CD1c-positive myeloid dendritic cell (primary cell): Measurements from ENCODE around the gene ATP6V1G1.
A peak's percentile ranks its signal among the peaks of the same experiment; 100 is the strongest.
"Not testable (repeated sequence)": the region's sequence is repeated elsewhere in the genome, so short reads cannot be mapped to it uniquely, and the experiment has no call there.

Source experiments
- DNase-seq: peaks from one replicate; pipeline ENCODE4 v3.0.0-alpha.2; 2016; ENCODE audit errors: extremely low spot score

ATP6V1G1 gene

GRCh38 chr9:114578134-114578533 is 9.4 kb upstream of the ATP6V1G1 start:
- DNase-seq: not testable (repeated sequence)

DNA sequence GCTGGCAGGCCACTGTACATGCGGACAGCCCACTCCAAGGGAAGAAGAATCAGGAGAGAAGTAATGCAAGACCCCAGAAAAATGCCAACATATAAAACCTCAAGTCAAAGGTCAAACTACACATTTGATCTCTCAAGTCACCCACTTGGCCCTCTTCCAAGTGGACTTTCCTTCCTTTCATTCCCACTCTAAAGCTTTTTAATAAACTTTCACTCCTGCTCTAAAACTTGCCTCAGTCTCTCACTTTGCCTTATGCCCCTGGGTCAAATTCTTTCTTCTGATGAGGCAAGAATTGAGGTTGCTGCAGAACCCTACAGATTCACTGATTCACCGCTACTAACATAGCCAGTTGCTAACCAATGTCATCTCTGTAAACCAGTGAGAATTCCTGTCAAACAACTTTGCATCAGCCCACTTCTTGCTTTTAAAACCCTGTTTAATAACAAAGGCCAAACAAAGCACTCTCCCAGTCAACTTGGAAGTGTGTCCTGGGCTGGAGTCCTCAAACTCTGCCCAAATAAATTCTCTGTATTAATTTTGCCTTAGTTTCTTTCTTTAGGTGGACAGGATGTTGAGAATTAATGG is 6.9 kb upstream of the ATP6V1G1 start:
- DNase-seq: no peak

- DNase-seq: no peak
Measured at GRCh38 chr9:114583371-114584155, 4.0 kb upstream of the ATP6V1G1 start.

GRCh38 chr9:114588210-114588609 is 641 bp downstream of the ATP6V1G1 start:
- DNase-seq: peak; percentile 47

GRCh38 chr9:114588651-114589526 is 1.3 kb downstream of the ATP6V1G1 start:
- DNase-seq: peak; percentile 56

- DNase-seq: no peak
Measured at GRCh38 chr9:114590328-114590727, 2.8 kb downstream of the ATP6V1G1 start.

DNA sequence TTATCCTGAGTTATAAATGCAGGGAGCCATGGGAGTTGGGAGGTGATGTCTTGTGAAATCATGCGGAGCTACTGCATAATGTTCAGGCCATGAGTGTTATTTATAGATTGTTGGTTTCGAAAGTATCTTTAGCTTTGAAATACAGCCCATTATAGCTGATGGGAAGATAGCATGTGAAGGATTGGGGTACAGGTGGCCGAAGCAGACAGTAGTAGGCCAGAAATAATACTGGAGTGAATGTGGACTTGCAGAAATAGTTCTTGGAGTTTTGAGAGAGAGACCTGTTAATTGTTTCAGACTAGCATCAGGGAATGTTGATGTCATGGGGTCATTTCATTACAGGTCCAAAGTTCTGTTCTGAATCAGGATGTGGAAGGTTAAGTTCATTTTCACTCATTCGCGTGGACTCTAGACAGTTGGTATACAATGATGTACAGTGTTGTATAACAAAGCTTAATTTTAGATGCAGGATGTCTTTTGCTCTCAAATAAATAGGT is 3.8 kb downstream of the ATP6V1G1 start:
- peak; percentile 19 for DNase-seq

GRCh38 chr9:114591849-114592248 is 4.3 kb downstream of the ATP6V1G1 start:
- no peak for DNase-seq

- DNase-seq: peak; percentile 74
Measured at GRCh38 chr9:114592356-114592755, 4.8 kb downstream of the ATP6V1G1 start.

DNA sequence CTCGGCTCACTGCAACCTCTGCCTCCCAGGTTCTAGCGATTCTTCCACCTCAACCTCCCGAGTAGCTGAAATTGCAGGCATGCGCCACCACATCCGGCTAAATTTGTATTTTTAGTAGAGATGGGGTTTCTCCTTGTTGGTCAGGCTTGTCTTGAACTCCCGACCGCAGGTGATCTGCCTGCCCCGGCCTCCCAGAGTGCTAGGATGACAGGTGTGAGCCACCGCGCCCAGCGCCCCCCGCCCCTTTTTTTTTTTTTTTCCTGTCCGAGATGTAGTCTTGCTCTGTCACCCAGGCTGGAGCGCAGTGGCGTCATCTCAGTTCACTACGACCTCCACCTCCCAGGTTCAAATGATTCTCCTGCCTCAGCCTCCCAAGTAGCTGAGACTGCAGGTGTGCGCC is 6.6 kb downstream of the ATP6V1G1 start:
- no peak for DNase-seq

DNA sequence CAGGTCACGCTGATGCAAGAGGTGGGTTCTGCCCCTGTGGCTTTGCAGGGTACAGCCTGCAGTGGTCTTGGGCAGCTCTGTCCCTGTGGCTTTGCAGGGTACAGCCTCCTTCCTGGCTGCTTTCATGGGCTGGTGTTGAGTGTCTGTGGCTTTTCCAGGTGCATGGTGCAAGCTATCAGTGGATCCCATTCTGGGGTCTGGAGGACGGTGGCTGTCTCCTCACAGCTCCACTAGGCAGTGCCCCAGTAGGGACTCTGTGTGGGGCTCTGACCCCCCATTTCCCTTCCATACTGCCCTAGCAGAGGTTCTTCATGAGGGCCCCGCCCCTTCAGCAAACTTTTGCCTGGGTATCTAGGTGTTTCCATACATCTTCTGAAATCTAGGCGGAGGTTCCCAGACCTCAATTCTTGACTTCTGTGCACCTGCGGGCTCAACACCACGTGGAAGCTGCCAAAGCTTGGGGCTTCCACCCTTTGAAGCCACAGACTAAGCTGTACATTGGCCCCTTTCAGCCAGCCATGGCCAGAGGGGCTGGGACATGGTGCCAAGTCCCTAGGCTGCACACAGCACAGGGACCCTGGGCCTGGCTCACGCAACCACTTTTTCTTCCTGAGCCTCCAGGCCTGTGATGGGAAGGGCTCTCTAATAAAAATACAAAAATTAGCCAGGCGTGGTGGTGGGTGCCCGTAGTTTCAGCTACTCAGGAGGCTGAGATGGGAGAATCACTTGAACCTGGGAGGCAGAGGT is 13.1 kb downstream of the ATP6V1G1 start:
- DNase-seq: not testable (repeated sequence)

DNA sequence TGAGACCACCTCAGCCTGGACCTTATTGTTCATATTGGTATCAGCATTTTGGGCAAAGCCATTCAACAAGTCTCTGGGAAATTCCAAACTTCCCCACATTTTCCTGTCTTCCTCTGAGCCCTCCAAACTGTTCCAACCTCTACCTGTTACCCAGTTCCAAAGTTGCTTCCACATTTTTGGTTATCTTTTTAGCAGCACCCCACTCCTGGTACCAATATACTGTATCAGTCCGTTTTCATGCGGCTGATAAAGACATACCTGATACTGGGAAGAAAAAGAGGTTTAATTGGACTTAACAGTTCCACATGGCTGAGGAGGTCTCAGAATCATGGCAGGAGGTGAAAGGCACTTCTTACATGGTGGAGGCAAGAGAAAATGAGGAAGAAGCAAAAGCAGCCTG is 14.2 kb downstream of the ATP6V1G1 start:
- not testable (repeated sequence) for DNase-seq

DNA sequence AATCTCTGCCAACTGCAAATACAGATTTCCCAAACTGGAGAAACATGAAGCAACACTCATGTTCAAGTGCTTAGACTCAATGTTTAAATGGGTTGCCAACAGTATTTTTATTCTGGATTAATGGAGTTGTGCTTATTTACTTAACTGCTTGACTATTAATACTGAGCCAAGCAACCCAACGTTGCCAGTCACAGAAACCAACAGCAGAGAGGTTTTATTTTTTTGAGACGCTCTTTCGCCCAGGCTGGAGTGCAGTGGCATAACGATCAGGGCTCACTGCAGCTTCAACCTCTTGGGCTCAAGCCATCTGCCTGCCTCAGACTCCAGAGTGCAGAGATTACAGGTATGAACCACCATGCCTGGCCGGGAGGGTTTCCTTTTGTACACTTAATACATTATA is 15.1 kb downstream of the ATP6V1G1 start:
- no peak for DNase-seq

DNA sequence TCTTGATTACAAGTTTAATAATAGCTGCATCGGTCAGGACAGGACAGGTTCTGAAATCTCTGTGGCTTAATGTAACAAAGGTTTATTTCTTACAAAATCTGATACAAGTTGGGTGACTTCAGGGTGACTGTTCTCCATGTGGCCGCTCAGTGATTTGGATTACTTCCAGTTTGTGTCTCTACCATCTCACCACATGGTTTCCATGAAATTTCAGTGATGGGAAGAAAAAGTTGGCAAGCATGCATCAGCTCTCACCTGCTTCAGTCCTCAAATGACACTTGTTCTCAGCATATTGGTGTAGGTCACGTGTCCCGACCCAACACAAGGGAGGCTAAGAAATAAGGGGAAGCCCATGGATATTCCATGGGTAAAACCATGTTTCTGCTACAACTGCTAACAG is 15.7 kb downstream of the ATP6V1G1 start:
- no peak for DNase-seq

- DNase-seq: no peak
Measured at GRCh38 chr9:114604989-114605388, 17.4 kb downstream of the ATP6V1G1 start.

DNA sequence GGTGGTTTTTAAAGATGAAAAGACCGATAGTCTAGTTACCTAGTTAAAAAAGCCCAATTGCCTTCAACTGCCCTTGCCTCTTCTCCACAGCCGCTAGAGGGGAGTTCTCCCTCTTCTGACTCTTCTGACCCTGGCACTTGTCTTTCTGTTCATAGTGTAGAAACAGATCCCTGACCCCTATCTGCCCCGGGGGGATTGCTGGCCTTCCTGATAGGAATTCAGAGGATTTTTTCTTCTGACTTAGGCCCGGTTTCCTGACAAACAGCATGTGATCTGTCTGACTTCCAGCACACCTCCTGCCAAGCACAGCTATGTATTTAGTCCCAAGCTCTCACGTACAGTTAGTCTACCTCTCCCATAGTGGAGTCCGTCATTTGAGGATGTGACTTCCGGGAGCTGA is 18.5 kb downstream of the ATP6V1G1 start:
- no peak for DNase-seq

- DNase-seq: no peak
Measured at GRCh38 chr9:114606597-114607207, 19.1 kb downstream of the ATP6V1G1 start.

DNA sequence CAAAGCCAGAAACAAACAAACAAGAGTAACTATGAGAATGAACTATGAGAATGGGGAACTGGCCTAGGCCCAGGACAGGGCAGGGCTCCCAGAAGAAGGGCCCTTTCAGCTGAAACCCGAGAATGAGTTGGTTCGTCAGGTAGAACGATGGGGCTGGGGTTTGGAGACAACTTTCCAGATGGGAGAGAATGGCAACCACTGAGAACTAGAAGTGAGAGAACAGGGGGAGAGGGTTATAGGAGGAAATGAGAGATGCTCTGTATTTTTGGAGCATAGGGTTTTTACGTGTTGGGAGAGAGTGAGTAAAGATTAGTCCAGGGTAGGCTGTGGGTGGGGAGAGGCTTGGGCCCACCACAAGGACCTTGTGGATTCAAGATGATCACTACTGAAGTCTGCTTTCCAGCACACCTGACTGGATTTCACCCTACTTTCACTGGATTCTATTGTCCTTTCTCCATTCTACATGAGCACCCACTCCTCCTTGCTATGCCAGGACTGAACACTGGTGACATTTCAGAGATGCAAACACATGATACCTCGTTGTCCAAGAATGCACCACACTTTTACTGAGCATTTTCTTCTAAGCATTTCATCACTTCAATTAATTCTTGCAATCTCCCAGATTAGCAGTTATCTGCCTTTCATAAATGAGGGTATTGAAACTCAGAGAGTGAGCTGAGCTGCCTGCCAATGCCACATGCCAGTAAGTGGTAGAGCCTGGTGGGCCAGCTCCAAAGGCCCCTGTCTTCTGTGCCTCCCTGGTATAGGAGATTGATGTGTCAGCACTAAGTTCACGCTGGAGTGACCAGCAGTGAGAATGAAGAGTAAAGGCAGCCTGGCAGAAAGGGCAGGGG is 20.3 kb downstream of the ATP6V1G1 start:
- DNase-seq: no peak

- DNase-seq: no peak
Measured at GRCh38 chr9:114608525-114608796, 20.9 kb downstream of the ATP6V1G1 start.

DNA sequence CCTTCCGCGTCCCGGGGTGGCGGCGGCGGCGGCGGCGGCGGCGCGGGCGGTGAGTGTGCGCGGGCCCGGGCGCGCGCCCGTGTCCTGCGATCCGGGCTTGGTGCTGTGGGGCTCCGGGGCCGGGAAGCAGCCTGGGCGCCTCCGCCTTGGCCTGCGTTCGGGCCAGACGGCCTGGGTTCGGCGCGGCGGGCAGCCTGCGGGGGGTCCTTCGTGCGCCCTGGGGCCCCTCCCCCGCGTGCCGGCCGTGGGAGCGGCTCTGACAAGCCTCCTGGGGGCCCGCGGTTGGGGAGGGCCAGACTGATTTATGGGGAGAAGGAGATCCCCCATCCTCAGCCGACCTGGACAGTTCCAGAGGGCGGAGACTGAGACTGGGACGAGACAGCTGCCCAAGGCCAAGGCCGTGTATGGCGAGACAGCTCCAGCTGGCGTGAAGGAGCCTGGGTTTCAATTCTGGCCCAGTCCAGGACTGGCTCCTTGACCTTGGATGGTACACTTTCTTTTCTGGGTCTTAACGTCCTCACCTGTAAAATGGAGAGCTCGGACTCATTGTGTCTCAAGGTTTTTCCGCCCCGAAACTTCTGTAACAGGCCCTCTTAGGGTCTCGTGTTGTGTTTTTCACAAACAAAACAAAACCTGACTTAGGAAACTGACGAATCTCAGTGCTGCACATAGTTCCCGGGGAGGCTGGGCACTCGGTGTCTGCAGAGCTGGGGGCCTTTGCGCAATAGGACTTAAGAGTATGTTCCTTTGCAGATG is 24.1 kb downstream of the ATP6V1G1 start:
- DNase-seq: peak; percentile 49
